ENCODE measurements around the gene DCDC2B. TPM values are rescaled to one million over a fixed set of nuclear protein-coding genes. Genes with fewer than 3 reads are reported as not detected.

Gene DCDC2B
- total and polyA plus RNA-seq, 10 of the 15 experiments (the other 5 are each of a cell fraction or from before 2014, with no cell fraction given), result 0.12 to 0.21 (median 0.15) TPM; not detected in 7

GRCh38 chr1:32234792-32235191 lies 25.9 kb downstream of the DCDC2B start (continued):
- TF ChIP-seq IKZF1 (conservative IDR thresholded peaks at IDR 0.05), result no peak
- no peak for TF ChIP-seq ZBED1 (IDR thresholded peaks at IDR 0.05; ENCODE audit: borderline replicate concordance)
- no peak for TF ChIP-seq ZNF217 (IDR thresholded peaks at IDR 0.05)
- no peak for TF ChIP-seq TAF1 (IDR thresholded peaks at IDR 0.05; ENCODE audit: borderline replicate concordance, low read depth, low read length)
- TF ChIP-seq IKZF2 (IDR thresholded peaks at IDR 0.05), result no peak
- no peak for TF ChIP-seq TBL1XR1 (IDR thresholded peaks at IDR 0.05; ENCODE audit: low read depth, low read length)
- TF ChIP-seq ZNF687 (IDR thresholded peaks at IDR 0.05), result no peak
- TF ChIP-seq MLLT1 (IDR thresholded peaks at IDR 0.05), result no peak

Measured in GM12878 (cell line).